Measurements from ENCODE around the gene AMACR.
"Not testable (repeated sequence)": the region's sequence is repeated elsewhere in the genome, so short reads cannot be mapped to it uniquely, and the experiment has no call there.

Gene AMACR

GRCh38 chr5:33968211-33969005 is 39.4 kb downstream of the AMACR start:
- no peak for DNase-seq (ENCODE audit: low read depth in 2 of 2)

DNA sequence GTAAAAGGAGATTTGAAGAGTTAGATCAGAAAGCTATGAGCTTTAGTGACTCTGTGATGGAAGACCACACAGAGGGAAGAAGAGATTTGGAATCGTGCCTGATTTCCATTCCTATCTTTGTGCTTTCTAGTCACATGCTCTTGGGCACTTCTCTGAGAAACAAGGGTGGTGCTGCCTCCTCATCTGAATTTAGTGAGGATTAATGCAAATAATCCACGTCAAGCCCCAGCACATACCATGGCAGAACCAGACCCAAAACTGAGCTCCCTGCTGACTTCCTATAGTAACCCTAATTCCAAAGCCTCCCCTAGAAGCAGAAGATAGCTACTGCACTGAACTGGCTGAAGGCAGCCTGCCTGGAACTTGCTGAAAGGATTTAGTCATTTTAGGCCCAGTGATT is 41.0 kb downstream of the AMACR start:
- DNase-seq (ENCODE audit: low read depth in 2 of 2): no peak

DNA sequence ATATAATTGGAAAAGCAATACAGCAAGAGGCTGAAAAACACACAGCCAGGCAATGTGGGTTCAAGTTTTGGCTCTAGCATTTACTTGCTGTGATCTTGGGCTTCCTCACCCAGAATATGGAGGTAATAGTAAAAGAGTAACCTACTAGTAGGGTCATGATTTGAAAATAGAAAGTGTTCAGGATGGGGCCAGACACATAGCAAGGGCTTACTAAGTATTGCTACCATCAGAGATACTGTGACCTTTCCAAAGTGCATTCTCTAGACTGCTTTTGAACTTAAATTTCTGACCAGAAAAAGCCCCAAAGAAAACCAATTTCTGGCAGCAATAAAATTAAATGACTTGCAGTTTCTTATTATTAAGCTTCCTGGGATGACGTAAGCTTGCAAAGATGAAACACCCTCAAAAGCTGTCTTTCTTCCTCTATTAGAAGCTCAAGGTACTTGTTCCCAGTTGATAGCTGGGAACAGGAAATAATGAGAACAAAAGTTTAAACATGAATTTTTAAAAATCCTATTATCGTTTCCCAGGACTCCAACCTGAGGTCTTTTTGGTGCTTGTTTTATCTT is 43.6 kb downstream of the AMACR start:
- no peak for DNase-seq (ENCODE audit: low read depth in 2 of 2)

GRCh38 chr5:33958176-33958575 is 49.7 kb downstream of the AMACR start:
- DNase-seq (ENCODE audit: low read depth in 2 of 2): no peak

DNA sequence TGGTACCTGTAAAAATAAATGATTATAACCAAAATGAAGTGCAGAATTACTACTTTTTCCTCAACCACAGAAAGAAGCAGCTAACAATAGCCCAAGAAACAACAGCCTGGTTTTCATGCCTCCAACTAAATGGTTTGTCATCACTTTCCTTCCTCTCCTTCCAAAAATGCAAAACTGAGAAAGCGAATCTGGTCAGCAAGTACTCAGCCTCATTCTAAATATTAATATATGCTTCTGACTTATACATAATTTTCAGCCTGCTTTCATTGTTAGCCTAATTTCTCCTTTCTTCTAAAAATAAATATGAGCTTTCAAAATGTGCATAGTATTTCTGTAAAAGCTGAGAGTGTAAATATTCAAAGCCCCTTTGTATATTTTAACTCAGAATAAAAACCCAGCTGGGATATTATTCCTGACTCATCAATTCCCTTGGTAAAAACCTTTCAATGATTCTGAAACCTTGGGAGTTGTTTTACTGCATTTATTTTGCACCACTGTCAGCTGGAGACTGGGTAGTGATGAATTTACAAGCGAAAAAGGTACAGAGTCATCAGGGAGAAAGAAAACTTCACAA is 50.2 kb downstream of the AMACR start:
- no peak for DNase-seq (ENCODE audit: low read depth in 2 of 2)

DNA sequence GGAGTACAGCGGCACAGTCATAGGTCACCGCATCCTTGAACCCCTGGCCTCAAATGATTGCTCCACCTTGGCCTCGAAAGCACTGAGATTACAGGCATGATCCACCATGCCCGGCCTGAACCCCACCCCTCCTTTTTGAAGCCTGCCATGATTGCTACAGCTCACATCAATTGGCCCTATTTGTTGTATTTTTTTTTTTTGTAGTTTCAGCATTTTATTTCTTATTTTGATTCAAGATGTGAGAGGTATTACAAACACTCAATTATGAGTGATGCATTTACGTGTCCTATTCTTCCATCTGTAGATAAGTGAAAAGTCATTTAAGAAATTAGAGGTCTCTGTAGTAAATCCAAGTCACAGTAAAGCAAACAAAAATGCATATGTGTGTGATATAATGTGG is 55.7 kb downstream of the AMACR start:
- not testable (repeated sequence) for DNase-seq (ENCODE audit: low read depth in 2 of 2)

DNA sequence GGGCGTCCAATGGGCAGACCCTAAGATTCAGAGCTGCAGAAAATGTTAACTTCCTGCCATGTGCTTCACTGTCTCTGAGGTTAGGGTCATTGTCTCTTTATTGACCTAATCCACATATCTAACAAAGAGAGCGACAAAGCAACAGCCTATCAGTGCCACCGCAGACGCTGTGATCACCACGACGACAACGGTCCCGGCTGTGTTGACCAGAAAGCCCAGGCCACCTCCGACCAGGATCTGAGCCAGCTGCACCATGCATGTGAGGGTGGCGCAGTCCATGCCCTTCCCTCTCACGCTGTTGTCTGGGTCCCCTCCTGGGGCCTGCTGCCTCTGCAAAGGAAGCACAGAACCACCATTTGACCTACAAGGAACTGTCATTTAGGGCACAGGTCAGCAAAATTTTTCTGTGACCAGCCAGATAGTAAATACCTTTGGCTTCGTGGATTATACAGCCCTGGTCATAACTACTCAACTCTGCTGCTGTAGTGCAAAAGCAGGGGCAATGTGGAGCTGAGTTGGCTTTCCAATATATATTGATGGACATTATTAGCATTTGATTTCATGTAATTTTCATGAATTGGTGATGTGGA is 63.2 kb downstream of the AMACR start:
- no peak for DNase-seq (ENCODE audit: low read depth in 2 of 2)

GRCh38 chr5:33941090-33941489 is 66.8 kb downstream of the AMACR start:
- no peak for DNase-seq (ENCODE audit: low read depth in 2 of 2)

DNA sequence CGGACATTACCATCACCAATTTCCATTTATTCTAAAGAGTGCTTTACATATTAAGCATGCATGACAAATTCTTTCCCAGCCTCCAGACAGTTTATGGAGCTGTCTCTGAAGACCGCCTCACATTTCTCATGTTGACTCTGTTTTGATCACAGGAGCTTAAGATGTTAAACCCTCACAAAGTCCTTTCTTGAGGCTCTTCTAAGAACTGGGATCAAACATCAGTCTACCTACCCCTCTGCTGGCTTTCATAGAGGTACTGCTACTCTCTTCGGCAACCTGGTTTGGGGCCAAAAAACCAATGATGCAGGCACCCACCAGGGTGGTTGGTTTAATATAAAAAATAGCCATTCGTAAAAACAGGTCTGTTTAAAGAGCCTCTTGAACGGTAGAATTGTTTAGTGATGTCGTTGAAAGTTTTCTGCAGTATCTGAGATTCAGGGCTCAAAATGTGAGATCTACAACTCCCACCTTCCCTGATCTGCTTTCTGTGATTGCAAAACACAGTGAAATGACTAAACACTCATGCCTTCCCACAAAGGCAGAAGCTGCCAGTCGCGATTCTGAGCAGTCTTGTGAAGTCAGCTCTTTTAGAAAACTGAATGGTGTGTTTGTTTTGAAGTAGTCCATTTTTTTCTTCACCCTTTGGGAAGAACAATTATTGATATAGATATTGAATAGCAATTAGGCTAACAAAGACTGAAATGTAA is 68.1 kb downstream of the AMACR start:
- DNase-seq (ENCODE audit: low read depth in 2 of 2): no peak

GRCh38 chr5:33938881-33939280 is 69.0 kb downstream of the AMACR start:
- no peak for DNase-seq (ENCODE audit: low read depth in 2 of 2)

- DNase-seq (ENCODE audit: low read depth in 2 of 2): no peak
Measured at GRCh38 chr5:33938507-33938796, 69.4 kb downstream of the AMACR start.

DNA sequence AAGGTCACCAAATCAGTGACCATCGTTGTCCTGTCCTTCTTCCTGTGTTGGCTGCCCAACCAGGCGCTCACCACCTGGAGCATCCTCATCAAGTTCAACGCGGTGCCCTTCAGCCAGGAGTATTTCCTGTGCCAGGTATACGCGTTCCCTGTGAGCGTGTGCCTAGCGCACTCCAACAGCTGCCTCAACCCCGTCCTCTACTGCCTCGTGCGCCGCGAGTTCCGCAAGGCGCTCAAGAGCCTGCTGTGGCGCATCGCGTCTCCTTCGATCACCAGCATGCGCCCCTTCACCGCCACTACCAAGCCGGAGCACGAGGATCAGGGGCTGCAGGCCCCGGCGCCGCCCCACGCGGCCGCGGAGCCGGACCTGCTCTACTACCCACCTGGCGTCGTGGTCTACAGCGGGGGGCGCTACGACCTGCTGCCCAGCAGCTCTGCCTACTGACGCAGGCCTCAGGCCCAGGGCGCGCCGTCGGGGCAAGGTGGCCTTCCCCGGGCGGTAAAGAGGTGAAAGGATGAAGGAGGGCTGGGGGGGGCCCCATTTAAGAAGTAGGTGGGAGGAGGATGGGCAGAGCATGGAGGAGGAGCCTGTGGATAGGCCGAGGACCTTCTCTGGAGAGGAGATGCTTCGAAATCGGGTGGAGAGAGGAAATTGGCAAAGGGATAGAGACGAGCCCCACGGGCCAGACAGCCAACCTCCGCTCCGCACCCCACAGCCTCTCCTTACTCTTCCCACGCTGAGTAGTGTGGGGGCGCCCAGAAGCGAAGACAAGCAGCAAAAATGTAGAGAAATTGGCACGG is 69.9 kb downstream of the AMACR start:
- DNase-seq (ENCODE audit: low read depth in 2 of 2): no peak

DNA sequence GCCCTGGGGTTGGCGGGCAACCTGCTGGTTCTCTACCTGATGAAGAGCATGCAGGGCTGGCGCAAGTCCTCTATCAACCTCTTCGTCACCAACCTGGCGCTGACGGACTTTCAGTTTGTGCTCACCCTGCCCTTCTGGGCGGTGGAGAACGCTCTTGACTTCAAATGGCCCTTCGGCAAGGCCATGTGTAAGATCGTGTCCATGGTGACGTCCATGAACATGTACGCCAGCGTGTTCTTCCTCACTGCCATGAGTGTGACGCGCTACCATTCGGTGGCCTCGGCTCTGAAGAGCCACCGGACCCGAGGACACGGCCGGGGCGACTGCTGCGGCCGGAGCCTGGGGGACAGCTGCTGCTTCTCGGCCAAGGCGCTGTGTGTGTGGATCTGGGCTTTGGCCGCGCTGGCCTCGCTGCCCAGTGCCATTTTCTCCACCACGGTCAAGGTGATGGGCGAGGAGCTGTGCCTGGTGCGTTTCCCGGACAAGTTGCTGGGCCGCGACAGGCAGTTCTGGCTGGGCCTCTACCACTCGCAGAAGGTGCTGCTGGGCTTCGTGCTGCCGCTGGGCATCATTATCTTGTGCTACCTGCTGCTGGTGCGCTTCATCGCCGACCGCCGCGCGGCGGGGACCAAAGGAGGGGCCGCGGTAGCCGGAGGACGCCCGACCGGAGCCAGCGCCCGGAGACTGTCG is 70.7 kb downstream of the AMACR start:
- no peak for DNase-seq (ENCODE audit: low read depth in 2 of 2)

GRCh38 chr5:33936381-33937016 is 71.4 kb downstream of the AMACR start, which contains the start of gene RXFP3:
RXFP3 (plus strand) TSS chr5:33936386; CDS start chr5:33936741, 355 bp downstream.
- no peak for DNase-seq (ENCODE audit: low read depth in 2 of 2)

Data from activated CD4-positive, alpha-beta T cell treated with anti-CD3 and anti-CD28 coated beads for 24 hours (primary cell).